ENCODE results near the gene KCNT2.

DNA sequence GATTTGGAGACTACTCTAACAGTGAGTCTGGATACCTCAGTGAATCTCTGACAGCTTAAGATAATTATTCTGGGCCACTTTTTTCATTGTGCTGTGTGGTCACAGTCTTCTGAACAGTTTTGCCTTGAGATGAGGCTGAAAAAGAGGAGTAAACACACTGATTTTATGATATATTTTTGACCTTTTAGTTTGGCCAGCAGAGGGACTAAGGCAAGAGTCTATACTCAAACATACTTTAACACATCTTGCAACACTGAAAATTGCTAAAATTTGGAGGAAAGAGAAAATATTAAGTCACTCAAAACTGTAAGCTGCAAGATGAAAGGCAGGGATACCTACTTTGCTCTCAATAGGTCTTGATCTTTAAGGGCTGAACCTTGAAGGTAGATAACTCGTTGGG is 182.7 kb downstream of the KCNT2 start:
- peak in 1 of 2 donors; percentile 1 for TF ChIP-seq CTCF (conservative IDR thresholded peaks at IDR 0.05 in 1 of 2, IDR thresholded peaks at IDR 0.05 in 1 of 2; ENCODE audit: extremely low read depth in 1 of 2, insufficient read depth in 1 of 2, low read depth in 1 of 2, low read length in 2 of 2)
- no peak for TF ChIP-seq EZH2 (IDR thresholded peaks at IDR 0.05; ENCODE audit: borderline replicate concordance, low read length)
